ENCODE measurements around the gene EFNA4. TPM values are rescaled to one million over a fixed set of nuclear protein-coding genes. Genes with fewer than 3 reads are reported as not detected.

The EFNA4 gene
- total RNA-seq, 3 donors from 2014 or later, result 12.3 to 27.2 (median 26.4) TPM

DNA sequence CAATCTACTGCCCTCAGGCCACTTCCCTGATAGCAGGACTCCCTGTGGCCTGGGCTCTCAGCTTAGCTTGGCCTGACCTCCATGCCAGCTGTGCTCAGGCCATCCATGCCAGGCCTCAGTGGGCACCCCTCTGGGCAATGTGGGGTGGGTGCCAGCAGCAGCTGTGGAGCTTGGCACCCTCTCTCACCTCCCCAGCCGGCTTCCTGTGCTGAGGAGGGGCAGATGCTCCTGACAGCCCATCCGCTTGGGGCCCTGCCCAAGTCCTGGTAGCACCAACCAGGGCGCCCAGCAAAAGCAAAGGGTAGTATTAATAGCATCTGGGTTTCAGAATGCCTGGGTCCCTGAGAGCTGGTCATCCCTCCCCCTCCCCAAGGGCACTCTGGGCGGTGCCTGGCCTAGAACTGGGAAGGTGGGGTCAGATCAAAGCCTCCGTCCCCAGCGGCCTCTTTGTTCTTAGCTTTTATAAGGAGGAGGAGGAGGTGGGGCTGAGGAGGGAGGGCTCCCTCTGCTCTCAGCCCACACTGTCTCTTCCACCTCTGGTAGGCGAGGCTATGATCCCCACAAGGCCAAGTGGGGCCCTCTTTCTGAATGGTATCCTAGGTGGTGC, 6.1 kb downstream of the EFNA4 start:
- no peaks in the 10 kb centered on the region for H3K36me3 ChIP-seq (ENCODE audit: low read depth)
- intact Hi-C loops (cut with DNase I, micrococcal nuclease), result no loop called here
- DNase-seq (peak in 2 of 3 donors; percentile 37 to 46), ATAC-seq (peak; percentile 17)
- H3K4me3 ChIP-seq, result no peak overlapping the region
- TF ChIP-seq, protein P1, sequence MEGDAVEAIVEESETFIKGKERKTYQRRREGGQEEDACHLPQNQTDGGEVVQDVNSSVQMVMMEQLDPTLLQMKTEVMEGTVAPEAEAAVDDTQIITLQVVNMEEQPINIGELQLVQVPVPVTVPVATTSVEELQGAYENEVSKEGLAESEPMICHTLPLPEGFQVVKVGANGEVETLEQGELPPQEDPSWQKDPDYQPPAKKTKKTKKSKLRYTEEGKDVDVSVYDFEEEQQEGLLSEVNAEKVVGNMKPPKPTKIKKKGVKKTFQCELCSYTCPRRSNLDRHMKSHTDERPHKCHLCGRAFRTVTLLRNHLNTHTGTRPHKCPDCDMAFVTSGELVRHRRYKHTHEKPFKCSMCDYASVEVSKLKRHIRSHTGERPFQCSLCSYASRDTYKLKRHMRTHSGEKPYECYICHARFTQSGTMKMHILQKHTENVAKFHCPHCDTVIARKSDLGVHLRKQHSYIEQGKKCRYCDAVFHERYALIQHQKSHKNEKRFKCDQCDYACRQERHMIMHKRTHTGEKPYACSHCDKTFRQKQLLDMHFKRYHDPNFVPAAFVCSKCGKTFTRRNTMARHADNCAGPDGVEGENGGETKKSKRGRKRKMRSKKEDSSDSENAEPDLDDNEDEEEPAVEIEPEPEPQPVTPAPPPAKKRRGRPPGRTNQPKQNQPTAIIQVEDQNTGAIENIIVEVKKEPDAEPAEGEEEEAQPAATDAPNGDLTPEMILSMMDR (IDR thresholded peaks at IDR 0.05), result no peak
- no peaks in the 10 kb centered on the region for H3K9me3 ChIP-seq
- peaks cover 21% of the 10 kb centered on the region for H3K4me1 ChIP-seq (ENCODE audit: low read depth)

DNA sequence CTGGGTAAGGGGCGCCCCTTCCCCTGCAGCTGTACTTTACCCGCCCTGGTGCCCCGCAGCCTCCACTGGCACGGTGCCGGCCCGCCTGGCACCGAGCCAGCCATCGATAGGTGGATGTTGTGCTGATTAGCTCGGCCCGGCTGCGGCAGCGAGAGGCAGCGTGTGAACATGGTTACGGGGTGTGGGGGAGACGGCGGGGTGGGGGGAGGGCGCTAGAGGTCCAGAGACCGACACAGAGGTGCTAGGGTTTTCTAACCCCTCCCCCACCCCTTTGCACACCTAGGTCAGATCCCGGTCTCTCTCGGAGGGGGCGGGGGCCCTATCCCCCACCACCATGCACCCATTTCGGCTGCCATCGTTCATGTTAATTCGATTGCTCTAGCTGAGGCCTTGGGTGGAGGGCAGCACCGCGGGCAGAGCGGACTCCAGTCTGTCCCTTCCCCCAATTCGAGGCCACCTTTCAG, 6.7 kb downstream of the EFNA4 start:
- Histone ChIP-seq H3K4me3 (no peak overlapping the region), H3K9me3 (no peaks in the 10 kb centered on the region), H3K36me3 (ENCODE audit: low read depth) (no peaks in the 10 kb centered on the region), H3K4me1 (ENCODE audit: low read depth) (peaks cover 16% of the 10 kb centered on the region)
- ATAC-seq (peak; percentile 7), DNase-seq (peak; percentile 32 to 51 (median 49))
- TF ChIP-seq, protein P1 (IDR thresholded peaks at IDR 0.05), result no peak
- intact Hi-C loops (cut with DNase I, micrococcal nuclease), result no loop called here

DNA sequence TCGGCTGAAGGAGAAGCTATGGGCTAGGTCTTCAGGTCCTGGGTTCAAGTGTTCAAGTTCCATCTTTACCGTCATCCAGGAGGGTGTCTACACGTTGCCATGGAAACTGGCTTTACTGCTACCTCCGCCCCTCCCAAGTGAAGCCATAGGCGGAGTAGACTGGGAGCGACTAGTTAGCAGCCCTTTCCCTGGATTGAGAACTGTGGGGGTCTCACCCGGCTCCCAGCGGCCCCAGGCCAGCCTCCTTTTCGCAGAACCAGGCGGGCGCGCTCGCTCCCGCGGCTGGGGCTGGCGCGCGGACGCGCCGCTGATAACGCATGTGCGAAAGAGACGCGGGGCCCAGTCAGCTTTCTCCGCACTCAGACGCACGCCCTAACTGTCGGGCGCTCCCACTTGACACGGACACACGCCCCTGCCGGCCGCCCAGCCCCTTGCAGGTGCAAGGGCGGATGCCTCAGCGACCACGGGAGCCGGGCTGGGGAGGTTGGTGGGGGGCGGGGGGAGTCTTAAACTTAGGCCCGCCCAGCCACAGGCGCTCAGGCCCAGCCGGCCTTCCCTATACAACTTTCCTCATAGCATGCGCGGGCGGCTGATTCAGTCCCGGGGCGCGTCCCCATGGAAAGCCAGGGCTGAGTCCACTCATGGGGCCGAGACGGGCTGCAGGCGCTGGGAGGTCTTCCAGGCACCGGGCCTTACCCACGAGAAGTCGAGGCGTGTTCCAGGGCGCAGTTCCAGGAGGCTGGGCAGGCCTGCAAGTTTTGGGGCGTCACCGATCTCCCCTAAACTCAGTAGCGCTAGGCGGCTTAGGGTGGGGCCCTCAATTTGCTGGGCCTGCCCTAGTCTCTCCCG, 7.4 kb downstream of the EFNA4 start:
- H3K36me3 ChIP-seq (ENCODE audit: low read depth), result no peaks in the 10 kb centered on the region
- intact Hi-C loops (cut with DNase I, micrococcal nuclease), result no loop called here
- H3K4me1 ChIP-seq (ENCODE audit: low read depth), result peaks cover 16% of the 10 kb centered on the region
- peak overlapping the region; percentile 9 for H3K4me3 ChIP-seq
- no peaks in the 10 kb centered on the region for H3K9me3 ChIP-seq
- ATAC-seq, result peak; percentile 92
- TF ChIP-seq, protein P1 (IDR thresholded peaks at IDR 0.05), result peak; percentile 64
- DNase-seq, result peak; percentile 88 to 91 (median 90)

DNA sequence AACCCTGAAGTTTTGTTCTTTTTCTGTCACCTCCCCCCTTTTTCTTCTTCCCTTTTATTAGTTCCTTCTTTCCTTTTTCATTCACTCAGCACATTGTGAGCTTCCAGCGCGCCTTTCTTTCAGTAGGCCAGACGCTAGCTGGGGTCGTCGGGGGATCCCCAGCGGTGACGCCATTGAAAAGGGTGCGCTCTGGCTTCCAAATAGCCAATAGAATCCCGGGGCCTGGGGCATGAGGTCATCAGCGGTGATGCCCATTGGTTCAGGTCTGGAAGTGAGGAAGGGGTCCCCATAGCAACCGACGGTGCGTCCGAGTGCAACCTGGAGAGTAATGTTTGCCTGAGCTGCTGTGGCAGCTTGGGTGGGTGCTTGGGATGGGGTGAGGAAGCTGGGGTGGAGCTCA, 8.2 kb downstream of the EFNA4 start:
- DNase-seq (peak in 2 of 3 donors; percentile 39 to 54), ATAC-seq (no peak)
- TF ChIP-seq, protein P1 (IDR thresholded peaks at IDR 0.05), result no peak
- H3K4me3 ChIP-seq, result no peak overlapping the region
- peaks cover 16% of the 10 kb centered on the region for H3K4me1 ChIP-seq (ENCODE audit: low read depth)
- no peaks in the 10 kb centered on the region for H3K9me3 ChIP-seq
- intact Hi-C loops (cut with DNase I, micrococcal nuclease), result no loop called here
- H3K36me3 ChIP-seq (ENCODE audit: low read depth), result no peaks in the 10 kb centered on the region

DNA sequence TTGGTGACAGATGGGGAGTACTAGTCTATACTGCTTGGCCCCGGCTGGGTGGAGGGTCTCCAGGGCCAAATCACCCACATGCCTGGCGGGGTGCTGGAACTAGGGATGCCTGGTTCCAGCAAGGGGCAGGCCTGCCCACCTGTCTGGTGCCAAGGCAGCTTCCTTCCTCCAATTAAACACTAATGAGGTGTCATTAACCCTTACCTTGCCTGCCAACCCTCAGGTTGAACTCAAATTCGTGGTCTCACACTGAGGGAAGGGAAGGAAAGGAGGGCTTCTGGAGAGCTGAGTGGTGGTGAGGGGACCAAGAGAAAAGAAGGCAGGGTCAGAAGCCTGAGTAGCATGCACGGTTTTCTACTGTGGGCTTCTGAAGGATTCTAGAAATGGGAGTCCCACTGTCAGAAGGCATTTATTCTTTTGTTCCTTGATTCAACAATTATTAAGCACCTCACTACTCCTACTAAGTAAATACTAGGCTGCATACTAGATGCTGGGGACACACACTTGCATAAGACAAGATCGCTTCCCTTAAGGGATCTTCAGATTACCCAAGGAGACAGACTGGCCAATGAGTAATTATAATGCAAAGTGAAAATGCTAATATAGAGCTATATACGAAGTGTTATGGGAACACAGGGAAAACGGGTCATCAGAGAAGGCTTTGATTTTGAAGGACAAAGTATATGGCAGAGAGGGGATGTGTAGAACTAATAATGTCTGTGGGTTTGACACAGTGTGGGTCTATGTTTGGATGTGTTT, 9.2 kb downstream of the EFNA4 start:
- no peaks in the 10 kb centered on the region for H3K9me3 ChIP-seq
- intact Hi-C loops (cut with DNase I, micrococcal nuclease), result no loop called here

More for the DNA sequence above, 9.2 kb downstream of the EFNA4 start:
- Histone ChIP-seq H3K4me1 (ENCODE audit: low read depth) (peaks cover 16% of the 10 kb centered on the region), H3K36me3 (ENCODE audit: low read depth) (no peaks in the 10 kb centered on the region), H3K4me3 (no peak overlapping the region)
- TF ChIP-seq, protein P1 (IDR thresholded peaks at IDR 0.05), result no peak
- DNase-seq, result peak in 2 of 3 donors; percentile 20 to 22
- no peak for ATAC-seq
